ENCODE results near the gene MDK.
A peak's percentile ranks its signal among the peaks of the same experiment; 100 is the strongest.

Gene MDK, protein sequence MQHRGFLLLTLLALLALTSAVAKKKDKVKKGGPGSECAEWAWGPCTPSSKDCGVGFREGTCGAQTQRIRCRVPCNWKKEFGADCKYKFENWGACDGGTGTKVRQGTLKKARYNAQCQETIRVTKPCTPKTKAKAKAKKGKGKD

DNA sequence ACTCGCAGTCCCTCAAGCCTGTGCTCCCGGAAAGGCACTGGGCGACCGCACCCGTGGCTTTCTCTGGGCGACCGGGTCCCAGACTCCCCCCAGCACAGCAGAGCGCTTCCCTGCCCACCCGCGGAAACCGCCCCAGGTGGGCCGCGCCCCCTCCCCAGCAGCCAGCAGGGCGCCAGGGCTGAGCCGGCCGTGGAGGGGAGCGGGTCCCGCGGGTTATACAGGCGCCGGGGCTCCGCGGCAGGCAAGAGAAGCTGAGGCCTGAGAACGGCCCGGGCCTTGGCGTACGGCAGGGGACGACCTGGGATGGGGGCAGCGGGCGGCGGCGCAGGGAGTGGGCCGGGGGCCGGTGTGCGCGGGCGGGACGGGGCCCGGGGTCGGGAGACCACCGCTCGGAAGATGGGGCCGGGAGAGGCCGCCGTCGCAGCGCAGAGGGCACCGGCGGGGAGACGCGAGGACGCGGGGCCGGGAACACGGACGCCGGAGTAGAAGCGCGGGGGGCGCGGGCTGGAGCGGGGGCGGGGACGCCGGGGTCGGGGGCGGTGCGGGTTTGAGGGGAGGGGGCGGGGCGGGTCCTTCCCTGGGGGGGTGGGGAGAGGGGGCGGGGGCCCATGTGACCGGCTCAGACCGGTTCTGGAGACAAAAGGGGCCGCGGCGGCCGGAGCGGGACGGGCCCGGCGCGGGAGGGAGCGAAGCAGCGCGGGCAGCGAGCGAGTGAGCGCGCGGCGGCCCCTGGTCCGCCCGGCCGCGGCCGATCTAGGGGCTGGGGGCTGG lies at the start of gene MDK:
MDK (plus strand) TSS at position 622 of the 771 bp plus-strand sequence. CDS start 389 bp downstream, outside the sequence.
- no peak for DNase-seq (ENCODE audit: low read depth)

DNA sequence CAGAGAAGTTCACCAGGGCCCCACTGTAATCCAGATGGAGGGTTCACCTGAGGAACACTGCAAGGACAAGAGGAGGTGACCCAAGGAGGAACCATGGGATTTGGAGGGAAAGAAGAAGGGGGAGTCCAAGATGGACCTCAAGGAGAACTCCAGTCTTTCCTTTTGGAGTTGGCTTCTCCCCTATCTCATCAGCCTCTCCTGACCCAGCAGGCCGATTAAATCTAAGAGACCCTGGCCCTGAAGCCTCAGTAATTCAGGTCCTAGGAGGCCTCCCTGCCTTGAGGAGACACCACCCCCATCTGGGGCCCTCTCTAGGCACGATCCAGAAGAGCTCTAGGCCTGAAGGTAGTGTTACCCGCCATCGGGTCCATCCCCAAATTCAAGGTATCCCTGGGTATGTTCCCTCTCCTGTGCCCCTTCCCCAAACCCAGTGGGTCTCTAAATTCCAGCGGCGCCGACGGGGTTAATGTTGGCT lies 49.3 kb upstream of the MDK start:
- no peak for DNase-seq (ENCODE audit: low read depth)

- DNase-seq (ENCODE audit: low read depth), result peak; percentile 34
These were observed 48.7 kb upstream of the MDK start for GRCh38 chr11:46332568-46333393.

DNA sequence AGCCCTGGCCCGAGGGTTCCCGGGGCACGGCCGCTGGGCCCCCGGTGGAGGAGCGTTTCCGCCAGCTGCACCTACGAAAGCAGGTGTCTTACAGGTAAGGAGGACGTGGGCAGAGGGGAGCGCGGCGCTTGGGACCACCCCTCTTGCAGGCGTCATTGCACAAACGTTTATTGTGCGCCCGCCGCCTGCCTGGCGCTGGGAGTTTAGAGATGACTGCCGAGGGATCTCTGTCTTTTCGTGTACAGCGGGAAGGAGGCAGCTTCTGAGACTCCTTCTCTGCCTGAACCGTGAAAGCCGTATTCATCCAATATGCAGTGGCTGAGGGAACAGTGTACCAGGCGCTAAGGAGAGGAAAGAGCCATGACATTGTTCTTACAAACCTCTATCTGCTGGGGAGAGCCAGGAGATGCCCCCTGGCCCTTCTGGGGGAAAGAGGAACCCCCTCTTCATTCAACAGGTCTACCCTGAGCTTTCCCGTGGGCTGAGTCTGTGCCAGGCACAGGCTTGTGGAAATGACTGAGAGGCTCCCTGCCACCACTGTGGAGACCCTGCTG lies 48.0 kb upstream of the MDK start:
- no peak for DNase-seq (ENCODE audit: low read depth)

DNA sequence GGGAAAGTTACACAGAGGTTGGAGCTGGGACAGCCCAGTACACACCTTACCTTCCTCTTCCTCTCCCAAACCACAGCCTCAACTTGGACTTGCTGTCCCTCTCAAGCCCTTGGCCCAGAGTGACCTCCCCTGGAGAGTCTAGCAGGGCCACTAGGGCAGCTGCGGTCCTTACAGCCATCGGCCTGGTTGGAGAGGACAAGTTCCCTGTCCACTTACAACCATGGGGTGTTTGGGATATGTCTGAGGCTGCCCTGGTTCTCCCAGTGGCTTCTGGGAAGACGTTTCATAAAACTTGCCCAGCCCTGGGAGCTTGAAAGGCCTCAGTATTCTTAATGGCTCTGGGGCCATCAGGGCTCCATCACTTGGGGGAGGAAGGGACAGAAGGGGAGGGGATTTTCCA lies 47.3 kb upstream of the MDK start:
- no peak for DNase-seq (ENCODE audit: low read depth)

DNA sequence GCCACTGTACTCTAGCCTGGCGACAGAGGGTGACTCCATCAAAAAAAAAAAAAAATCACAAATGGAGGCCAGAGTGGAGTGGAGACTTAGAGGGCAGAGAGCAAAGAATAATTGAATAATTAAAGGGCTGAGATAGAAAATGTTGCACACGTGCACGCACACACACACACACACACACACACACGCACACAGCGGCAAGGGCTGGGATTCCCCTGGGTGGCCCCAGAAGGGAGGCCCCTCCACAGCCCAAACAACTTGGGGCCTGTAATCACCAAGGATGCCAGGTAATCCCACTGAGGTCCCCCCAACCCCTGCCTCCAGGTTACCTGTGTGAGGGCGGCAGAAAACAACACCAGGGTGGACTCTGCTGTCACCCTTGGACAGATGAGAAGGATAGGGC lies 46.2 kb upstream of the MDK start:
- DNase-seq (ENCODE audit: low read depth), result no peak

DNA sequence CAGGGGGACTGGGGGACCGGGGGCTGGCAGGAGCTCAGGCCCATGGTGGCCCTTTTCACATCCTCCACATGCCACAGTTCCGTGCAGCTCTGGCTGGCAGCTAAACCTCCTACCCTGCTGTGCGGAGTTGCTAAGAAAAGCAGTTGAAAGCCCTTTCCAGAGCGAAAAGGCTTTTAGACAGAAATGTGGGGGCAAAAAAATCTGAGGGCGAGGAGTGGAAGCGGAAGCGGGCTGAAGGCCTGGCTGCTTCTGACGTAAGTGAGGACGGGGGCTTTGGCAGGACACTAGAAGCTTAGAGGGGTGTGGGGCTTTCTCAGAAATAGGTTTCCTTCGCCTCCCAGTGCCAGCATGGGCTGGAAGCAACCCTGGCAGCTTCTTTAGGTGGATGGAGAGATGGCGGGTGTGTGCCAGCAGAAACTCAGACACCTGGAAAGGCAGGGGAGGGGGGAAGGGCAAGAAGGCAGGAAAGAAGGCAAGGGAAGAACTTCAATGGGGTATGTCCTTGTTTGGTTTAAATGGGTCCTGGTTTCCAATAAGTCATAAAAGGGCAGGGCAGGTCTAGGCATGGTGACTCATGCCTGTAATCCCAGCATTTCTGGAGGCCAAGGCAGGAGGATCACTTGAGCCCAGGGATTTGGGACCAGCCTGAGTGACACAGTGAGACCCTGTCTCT lies 45.4 kb upstream of the MDK start:
- DNase-seq (ENCODE audit: low read depth), result no peak

DNA sequence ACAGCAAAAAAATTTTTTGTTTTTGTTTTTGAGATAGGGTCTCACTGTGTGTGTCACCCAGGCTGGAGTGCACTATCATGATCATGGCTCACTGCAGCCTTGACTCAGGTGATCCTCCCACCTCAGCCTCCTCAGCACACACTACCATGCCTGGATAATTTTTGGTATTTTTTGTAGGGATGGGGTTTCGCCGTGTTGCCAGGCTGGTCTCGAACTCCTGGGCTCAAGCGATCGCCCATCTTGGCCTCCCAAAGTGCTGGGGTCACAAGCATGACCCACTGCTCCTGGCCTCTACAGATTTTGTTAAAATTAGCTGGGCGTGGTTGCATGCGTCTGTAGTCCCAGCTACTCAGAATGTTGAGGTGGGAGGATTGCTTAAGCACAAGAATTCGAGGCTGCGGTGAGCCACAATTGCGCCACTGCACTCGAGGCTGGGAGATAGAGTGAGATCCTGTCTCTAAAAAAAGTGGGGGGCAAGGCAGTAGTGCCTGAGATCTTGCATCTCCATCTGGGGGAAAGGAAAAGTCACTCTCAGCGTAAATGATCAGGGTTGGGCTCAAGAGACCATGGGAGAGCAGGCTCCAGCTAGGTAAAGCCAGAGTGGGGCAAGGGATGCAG lies 44.8 kb upstream of the MDK start:
- no peak for DNase-seq (ENCODE audit: low read depth)

DNA sequence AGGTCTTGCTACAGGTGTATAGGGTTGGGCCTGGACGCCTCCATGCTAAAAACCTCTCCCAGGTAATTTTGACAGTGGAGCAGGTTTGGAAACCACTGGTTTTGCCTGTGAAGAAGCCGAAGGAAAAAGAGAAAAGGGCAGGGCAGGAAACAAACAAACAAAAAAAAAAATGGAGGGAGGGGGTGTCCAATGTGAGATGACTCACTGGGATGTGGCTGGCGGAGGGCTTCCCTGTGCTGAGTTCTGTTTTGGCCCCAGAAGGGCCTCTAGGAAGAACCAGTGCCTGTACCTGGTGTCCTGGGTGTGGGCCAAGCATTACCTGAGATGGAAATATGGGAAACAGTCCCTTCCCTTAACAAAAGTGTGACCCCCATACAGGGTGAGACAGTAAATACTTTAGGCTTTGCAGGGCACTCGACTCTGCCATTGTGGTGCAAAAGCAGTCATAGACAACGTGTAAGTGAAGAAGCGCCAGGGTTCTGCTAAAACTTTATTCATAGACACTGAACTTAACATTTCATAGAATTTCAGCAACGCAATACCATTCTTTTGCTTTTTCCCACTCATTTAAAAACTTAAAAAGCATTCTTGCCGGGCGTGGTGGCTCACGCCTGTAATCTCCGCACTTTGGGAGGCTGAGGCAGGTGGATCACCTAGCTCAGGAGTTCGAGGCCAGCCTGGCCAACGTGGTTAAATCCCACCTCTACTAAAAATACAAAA lies 43.7 kb upstream of the MDK start:
- no peak for DNase-seq (ENCODE audit: low read depth)

GRCh38 chr11:46338636-46338987 lies 42.9 kb upstream of the MDK start:
- DNase-seq (ENCODE audit: low read depth), result no peak

DNA sequence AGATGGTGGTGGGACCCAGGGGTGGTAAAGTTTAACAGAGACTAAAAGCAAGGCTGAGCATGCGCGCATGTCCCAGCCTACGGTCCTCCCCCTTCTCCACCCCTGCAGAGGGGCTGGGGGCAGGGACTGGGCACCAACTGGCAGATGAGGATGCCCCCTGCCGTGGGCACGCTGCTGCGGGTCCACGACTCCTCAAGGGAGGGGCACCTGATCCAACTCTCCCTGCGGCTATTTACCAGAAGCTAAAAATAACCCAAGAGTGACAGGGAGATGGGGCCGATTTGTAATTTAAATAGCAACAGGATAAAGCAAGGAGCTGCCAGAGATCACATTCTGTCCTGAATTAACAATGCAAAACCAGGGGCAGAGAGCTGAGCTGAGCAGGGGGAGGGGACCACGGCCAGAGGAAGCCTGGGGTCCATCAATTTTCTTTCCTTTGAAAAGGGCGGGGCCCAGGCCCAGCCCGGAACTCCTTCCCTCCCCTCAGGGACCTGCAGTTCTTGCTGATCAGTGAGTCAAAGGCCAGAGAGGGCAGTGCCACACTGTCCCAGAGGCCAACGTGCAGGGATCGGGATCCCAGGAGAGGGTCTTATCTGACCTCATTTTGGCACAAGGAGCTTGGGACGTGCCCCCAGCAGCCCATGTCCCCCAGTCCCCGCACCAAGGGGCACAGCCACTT lies 42.3 kb upstream of the MDK start:
- no peak for DNase-seq (ENCODE audit: low read depth)

DNA sequence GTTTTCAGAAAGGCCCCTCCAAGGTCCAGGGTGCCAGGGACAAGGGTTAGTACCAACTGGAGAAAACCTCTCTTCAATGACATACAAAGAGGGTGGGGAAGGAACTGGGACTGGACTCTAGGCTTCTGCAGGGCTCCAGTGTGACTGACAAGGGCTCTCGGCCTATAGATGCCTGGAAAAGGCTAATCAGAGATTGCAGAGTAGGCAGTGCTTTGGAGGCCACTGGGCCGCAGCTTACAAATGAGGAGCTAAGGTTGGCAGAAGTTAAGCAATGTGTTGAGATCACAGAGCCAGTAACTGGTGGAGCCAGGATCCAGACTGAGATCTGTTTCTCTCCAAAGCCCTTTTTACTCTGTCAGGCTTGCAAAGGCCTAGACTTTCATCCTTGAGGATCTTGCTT lies 41.7 kb upstream of the MDK start:
- DNase-seq (ENCODE audit: low read depth), result no peak

DNA sequence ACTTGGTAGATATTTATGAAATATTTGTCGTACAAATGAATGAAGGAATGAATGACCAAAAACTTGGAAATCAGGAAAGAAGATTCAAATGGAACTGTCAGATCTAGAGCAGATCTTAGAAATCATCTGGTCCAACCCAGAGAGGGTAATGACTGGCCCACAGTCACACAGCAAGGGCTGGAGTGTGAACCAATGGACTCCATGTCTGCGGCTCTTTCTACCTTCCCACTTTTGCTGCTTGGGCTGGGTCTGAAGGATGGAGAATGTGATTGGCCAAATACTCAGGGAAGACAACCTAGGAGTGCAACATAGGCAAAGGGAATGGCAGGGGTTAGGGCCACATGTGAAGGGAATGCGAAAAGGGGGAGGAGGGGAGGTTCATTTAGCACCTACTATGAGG lies 40.0 kb upstream of the MDK start:
- DNase-seq (ENCODE audit: low read depth), result no peak

DNA sequence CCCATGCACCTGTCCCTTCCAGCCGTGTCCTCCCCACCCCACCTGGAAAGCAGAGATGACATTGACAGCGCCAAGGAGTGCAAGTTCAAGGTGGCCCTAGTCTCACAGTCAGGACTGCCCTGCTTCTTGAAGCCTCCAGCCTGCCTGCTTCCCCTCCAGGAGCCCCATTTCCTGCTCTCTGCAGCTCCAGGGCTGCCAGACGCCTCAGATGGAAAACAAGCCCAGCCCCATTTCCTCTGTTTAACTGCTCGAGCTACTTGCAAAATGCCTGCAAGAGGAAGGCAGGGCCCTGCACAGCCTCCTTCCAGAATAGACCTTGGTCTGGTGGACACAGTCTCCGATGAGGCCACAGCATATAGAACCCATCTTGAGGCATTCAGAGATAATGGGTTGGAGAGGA lies 39.2 kb upstream of the MDK start:
- no peak for DNase-seq (ENCODE audit: low read depth)

DNA sequence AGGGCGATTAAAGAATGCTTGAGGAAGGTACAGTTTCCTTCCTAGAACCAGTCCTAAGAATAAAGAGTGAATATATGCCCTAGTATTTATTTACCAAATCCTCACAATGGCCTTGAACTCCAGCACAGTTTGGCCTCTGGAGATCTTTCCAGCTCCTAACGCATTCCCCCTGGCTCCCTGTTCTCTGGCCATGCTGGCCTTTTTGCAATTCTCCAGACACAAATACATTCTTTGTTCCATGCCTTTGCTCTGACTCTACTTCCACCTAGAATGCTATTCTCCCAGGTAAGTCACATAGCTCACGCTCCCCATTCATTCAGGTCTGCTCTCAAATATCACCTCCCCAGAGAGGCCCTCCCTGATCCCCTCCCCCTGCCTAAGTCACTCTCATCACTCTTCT lies 37.9 kb upstream of the MDK start:
- DNase-seq (ENCODE audit: low read depth), result no peak

DNA sequence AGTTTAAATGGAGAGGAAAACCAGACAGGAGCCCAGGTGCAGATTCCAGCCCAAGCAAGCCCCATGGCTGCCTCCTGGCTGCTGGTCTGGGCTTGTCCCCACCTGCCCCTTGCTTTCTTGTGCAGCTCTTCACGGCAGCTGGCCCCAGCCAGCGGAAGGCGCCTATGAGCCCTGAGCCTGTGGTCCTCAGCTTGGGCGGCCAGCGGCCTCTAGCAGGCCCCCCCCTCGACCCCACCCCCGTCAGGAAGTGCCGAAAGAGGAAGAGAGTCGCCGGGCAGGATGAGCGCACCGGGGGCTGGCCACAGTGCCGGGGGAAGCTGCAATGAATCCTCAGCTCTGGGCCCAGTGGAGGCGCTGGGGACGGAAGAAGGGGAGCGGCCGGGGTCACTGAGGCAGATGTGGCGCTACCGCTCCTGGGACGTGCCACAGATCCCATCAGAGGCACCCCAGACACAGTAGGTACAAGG lies 36.3 kb upstream of the MDK start:
- DNase-seq (ENCODE audit: low read depth), result no peak

- no peak for DNase-seq (ENCODE audit: low read depth)
These were observed 35.5 kb upstream of the MDK start for GRCh38 chr11:46345881-46346484.

GRCh38 chr11:46346886-46347636 lies 34.4 kb upstream of the MDK start, which contains the start of gene DGKZ:
Gene DGKZ (plus strand): TSS chr11:46347463. CDS start chr11:46347660, 197 bp downstream.
- DNase-seq (ENCODE audit: low read depth), result peak; percentile 67
